Eye (tissue), 1 donor: ENCODE data around the gene GTPBP1.

ENCODE experiments used
- DNase-seq: peaks from one replicate; pipeline ENCODE4 v3.0.0-alpha.2; 2015

The GTPBP1 gene

DNA sequence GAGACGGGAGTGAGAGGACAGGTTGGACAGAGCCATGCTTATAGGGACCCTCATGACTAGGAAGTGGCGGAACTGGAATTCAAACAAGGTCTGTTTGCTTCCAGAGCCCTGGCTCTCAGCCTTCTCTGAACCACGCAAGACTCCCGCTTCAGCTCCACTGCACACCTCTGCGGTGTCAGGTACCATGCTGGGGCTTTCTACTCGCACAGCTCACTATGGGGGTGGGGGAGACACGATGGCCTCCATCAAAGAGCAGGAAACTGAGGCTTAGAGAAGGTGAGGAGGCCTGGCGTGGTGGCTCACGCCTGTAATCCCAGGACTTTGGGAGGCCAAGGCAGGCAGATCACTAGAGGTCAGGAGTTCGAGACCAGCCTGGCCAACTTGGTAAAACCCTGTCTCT is 35.8 kb downstream of the GTPBP1 start:
- DNase-seq: no peak

DNA sequence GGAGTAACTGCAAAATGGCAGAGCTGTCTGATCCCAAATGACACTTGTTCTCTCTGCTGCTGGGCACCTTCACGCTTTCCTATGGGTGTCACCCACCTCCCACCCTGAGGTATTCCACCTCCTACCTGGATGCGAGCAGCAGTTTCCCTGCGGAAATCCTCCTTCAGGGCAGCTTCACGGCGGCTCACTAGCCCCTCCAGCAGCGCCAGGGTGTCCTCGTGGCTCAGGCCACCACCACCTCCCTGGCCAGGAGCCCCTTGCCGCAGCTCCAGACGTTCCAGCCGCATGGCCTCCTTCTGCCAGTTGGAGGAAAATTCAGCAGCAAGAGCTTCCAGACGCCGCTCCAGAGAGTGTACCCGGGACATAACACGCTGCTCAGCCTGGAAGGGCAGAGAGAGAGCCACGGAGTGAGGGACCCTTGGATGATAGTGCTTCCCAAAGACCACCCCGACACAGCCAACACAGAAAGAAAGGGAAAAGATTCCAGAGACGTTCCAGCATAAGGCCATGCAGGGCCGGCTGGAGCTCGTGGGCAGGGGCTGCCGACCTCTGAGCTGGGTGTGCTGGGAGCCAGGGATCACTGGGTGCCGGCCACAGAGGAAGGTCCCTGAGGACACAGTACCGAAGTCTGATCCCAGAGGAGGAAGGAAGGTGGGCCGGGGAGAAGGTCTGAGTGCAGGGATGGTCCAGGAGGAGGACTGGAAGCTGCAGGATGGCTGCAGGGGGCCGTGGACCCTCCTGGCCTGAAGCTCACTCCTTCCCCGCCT is 36.6 kb downstream of the GTPBP1 start:
- DNase-seq: no peak

DNA sequence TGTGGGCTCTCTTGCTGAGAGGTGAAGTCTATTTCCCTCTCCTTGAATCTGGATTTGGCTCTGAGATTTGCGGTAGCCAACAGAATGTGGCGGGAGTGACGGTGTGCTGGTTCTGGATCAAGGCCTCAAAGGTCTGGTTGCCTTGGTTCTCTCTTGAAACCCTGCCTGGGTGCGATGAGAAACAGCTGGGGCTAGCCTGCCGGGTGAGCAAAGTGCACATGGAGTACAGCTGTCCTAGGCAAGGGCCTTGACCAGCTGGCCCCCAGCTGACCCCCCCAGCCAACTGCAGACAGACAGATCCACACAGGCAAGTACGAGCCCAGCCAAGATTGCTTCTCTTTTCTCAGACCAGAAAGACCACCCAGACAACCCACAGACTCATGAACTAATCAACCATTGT is 39.2 kb downstream of the GTPBP1 start:
- peak; percentile 24 for DNase-seq

DNA sequence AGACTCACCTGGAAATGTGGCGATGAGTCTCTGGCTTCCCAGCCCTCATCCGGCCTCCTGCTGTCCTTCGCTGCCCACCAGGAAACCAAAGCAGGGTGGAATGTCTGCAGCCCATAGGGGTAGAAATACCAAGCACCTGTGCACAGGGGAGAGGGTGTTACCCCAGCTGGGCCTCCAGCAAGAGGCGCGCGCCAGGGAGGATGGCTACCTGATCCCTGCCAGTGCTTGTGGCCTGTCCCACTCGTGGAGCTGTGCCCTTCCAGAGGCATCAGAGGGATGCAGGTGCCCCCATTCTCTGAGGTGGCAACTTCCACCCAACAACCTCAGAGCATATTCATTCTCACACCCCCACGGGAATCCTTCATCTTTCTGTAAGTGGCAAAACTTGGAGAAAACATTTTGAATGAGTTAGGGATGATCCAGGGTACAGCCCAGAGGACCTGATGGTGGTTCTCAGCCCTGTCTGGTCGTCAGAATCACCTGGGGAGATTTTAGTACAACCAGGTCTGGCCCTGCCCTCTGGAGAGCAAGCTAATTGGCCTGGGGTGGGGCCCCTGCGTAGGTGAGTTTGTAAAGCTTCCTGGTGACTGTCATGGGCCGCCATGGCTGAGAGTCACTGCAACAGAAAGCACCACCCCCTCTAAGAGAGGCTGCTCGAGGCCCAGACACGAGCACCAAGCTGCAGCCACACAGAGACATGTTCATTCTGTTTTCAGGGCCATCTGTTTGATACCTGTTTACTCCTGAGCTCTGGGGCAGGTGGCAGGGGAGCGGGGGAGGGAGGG is 40.1 kb downstream of the GTPBP1 start:
- DNase-seq: no peak

DNA sequence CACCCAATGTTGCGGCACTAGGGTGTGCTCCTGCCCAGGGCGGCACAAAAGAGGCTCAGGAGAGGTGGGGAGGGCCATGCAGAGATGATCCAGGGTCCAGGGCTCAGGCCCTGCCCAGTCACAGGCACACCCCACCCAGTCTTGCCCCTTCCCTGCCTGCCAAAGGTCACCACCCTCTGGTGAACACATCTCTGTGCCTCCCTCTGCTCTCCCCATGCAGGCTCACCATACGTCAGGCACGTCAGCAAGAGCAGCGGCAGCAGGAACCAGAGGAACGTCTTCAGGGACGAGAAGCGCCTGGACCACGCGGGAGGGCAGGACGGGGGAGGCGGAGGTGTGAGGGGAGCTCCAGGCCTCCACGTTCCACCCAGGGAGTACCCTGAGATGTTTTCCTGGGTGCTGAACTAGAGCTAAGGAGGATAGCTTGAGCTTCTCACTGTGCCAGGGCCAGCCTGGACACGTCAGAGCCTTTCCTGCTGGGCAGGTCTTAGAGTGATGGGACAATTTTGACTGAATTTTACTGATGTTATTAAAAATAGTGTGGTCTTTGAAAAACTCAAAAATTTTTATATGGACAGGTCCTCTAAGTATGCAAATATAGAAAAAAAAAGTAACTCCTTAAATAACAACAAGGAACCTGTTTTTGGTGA is 42.9 kb downstream of the GTPBP1 start:
- no peak for DNase-seq

DNA sequence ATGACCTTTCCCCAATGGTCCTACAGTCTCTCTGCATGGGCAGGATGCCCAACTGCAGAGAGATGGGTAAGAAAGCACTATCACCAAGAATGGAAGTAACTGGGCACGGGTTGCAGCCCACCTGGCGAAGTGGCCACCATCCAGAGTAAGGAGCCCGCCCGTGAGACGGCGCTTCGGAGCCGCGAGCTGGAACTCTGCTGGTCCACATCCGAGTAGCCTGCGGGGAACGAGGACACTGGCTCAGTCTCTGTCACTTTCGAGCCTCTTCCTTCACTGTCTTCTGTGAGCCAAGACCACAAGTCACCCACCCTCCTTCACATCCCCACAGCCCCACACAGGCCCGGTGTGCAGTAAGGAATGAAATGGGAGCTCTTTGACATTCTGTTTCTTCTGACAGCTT is 44.4 kb downstream of the GTPBP1 start:
- DNase-seq: no peak

DNA sequence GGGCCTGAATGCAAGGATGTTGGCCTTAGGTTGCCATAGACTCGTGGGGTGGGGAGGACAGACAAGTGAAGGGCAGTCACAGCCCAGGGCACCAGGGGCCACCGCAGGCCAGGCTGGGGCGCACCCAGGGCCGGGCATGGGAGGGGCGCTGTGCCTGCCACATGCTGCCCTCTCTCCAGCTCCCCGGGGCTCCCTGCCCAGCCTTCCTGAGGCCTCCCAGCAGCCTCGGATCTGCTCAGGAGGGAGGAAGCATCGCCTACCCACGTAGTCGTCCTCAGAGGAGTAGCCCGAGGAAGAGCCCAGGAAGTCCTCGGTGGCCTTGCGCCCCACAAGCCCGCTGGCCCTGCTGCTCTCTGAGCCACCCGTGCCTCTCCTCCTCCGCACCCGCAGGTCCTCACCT is 44.9 kb downstream of the GTPBP1 start:
- DNase-seq: no peak

DNA sequence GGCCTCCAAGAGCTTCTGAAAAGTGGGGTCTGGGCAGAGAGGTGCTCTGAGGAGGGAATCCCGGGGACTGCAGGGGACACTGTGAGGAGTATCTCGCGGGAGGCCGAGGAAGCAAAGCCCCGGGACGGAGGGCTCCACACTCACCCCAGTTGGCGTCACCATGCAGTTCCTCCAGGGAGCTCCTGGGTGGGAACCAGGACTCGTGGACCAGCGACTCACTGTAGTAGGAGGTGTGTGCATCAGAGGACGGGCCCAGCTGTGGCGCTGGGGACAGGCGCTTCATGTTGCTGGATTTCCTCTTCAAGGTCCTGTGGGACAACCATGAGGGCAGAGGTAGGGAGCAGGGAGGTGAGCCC is 45.3 kb downstream of the GTPBP1 start:
- no peak for DNase-seq

DNA sequence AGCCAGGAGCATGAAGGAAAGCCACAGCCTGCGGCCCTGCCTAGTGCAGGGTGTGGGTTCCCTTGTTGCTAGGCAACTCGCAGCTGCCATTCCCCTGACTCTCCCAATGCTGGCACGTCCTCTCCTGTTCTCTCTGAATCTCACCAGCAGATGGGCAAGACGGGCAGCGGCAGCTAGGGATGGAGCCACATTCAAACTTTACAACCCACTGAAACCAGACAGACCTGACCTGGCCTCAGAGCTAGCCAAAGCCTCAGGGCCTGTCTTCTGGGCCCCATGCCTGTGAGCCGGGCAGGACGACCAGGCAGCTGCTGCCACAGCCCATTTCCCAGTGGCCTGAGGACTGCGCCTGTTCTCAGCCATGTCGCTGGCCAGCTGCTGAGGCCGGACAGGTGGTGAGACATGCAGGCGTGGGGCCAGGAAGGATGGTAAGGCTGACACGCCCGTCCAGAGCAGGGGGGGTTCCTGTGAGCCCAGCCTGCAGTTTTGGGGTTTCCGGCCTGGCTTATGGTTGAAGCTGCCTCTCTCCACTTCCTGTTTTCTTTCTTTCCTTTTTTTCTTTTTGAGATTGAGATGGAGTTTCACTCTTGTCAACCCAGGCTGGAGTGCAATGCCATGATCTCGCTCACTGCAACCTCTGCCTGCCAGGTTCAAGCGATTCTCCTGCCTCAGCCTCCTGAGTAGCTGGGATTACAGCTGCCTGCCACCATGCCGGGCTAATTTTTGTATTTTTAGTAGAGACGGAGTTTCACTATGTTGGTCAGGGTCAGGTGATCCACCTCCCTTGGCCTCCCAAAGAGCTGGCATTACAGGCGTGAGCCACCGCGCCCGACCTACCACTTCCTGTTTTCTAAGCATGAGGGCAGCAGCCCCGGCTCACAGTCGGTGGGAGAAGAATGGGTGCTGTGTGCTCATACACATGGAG is 45.9 kb downstream of the GTPBP1 start:
- no peak for DNase-seq

DNA sequence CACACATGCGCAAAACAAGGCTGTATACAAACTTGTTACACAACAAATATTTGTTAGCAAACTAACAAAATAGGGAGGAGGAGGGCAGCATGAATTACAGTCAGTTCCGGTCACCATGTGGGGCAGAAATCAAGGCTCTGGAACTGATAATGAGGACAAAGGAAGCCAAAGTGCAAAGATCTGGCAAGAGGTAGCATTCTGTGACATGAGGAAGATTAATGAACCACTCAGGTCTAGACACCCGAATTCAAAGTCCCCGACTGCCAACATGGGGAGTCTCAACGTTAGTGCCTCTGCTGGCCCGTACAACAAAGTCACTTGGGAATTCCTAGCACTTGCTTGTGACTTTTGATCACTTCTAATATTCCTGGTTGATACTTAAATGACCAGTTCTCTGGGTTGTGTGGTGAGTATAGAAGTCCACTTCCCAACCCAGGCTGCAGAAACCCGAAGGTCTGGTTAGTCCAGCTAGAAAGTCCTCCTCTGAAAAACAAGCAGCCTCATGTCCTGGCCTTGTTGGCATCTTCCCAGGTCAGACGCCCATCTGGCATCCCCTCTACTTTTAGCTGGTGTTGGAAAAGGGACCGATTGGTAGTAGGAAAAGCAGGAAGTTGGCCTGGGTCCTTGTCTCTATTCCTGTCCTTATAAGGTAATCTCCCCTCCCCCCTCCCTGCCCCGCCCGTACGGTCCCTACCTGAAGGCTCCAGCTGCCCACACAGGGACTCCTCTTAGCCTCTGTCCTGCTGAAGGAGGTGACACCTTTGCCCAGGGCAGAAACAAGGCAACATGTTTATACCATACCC is 48.4 kb downstream of the GTPBP1 start:
- DNase-seq: no peak

DNA sequence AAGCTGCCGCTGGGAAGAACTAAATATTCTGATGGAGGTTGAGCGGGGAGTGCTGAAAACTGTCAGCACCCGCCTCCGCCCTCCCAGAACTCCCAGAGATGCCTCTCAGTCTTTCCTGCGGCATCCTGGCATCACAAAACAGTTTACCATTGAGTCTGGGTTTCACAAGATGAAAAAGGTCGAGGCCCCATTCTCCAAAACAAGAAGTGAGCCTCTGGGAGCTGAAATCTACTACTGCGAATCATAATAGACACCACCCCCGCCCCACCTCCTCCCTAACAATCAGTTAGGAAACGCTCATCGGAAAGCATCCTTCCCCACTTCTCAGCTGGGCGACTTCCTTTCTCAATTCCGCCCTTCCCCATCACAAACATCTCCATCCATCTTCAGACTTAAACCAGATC is 49.0 kb downstream of the GTPBP1 start:
- no peak for DNase-seq

DNA sequence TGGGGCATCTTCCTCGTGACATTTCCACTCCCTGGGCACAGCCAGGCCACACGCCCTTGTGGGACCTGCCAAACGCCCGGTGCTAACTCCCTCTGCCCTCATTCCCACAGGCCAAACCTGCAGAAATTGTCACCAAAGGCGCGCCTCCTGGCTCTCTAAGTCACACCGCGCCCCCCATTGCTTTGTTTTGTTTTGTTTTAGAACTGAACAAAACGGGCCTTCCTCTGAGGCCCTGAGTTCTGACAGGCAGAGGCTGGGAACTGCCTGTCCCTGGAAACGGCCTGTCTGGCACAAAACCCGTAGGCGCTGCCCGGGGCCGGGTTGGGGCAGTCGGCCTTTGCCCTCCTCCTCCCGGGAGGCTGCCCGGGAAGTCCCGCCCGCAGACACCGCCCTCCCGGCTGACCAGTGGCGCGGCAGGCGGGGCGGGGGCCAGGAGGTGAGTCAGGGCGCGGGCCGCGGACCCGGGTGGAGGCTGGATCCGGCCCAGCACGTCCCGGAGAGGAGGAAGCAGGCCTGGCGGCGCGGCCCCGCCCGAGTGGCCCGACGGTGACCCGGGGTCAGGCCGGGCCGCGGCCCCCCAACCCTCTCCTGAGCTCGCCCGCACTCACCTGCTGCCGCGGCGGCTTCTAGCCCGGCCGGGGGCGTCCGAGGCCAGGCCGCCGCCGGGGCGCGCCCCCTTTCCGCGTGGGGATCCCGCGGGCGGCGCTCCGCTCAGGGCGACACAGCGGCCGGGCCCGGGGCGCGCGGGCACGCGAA is 49.6 kb downstream of the GTPBP1 start:
- peak; percentile 73 for DNase-seq

DNA sequence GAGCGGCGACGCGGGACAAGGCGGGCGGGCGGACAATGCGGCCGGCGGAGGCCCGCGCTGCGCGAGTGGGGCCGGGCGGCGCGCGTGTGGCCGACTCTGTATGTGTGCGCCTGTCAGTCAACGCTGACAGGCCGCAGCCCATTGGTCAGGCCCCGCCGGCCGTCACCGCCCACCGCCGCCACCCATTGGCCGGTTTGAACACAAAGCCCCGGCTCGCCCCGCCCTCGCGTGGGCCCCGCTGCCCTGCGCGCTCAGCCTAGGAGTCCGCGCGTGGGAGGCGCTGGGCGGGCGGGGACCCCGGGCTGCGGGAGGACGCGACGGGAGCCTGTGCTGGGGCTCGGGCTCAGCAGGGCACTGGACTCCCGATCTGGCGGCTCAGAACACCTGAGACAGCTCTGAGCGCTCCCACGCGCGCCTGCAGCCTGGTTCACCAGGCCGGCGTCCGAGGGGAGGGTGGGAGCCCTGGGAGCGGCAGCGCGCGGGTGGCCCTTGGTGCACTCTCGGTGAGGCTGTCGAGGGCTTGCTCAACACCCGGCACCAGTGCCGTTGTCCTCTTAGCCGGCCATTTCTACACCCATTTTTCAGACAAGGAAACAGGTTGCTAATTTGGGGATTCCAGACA is 50.3 kb downstream of the GTPBP1 start, which contains the start of gene SUN2:
TSS of gene SUN2 (minus strand) at position 88 of the 622 bp plus-strand sequence. CDS start 3,370 bp downstream, outside the sequence.
- DNase-seq: peak; percentile 95

DNA sequence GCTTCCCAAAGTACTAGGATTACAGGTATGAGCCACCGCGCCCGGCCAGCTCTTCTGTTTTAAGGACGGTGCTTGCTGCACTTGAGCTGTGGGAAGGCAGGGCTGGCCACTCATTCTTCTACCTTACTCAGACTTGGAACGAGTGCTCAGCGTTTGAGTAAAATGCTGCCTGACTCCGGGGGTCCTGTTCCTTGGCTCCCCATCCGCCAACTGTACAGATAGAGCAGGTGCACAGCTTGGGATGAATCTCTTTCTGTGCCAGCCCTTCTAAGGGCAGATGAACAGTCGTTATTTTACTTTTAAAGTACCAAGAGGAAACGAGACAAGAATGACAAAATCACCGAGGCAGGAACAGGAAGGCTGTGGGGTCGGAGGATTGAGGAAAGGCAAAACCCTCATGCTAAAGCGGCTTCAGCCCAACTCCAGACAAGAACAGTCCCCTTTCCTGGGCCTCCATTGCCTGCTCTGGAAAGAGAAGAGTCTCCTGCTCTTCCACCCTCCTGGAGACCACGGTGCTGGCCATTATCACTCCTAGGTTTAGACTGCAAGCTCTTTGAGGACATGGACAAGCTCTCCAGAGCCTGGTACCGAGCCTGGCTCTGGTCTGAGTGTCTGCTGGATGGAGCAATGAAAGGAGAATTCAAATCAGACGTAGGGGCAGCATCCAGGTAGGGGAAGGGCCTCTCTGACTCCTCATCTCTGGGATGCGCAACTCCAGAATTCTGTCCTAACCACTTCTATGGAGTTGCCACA is 51.1 kb downstream of the GTPBP1 start:
- DNase-seq: peak; percentile 23

DNA sequence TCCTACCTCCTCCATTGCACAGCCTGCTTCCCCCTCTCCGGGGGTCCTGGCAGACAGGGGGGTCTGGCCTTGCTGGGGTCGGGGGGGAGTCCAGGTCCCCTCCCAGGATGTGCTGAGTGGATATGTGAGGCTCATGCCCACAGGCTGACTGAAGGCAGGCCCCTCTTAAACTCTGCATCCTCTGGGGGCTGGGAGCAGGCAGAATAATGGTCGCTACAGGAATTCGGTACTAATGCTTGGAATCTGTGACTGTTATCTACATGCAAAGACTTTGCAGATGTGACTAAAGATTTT is 51.7 kb downstream of the GTPBP1 start:
- no peak for DNase-seq

DNA sequence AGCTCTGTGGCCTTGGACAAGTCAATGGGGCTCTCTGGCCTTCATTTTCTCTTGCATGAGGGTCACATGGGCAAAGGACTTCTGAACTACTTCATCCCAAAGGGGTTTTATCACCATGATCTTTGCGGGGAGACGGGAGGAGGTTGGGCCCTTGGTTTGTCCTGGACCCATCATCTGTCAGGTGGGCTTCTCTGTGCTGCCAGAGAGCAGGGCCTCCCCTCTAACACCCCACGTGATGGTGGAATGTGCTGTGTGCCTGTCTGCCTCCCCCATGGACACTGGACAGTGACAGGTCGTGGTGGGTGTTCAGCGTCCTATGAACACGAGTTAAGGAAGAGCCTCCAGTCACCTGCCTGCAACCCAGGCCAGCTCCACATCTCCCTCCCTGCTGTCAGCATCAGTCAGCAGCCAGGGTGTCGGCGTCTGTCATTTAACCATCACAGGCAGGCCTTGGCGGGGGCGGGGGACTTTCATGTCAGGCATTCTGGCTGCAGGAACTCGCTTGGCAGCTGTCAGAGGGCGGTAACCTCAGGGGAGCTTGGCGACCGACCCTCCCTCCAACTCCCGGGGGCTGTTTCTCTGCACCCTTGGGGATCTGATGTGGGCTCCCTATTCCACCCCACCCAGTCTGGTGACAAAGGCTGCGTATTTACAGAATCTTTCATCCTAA is 52.7 kb downstream of the GTPBP1 start:
- peak; percentile 56 for DNase-seq

DNA sequence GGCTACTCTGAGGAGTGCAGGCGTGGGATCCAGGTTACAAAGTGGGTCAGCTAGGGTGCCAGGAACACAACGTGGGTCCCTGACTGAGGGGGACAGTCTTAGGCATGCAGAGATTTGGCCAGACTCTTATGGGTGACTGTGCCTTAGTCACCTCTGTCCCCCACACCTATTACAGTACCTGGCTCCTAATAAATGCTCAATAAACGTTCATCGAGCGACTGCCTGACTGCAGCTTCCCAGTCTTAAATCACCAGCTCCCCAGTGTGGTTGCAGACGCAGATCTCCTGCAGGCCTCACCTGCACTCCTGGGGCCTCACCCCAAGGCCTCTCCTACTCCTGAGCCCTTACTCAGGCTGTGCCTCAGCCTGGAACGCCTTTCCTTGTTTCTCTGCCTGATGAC is 53.3 kb downstream of the GTPBP1 start:
- no peak for DNase-seq

DNA sequence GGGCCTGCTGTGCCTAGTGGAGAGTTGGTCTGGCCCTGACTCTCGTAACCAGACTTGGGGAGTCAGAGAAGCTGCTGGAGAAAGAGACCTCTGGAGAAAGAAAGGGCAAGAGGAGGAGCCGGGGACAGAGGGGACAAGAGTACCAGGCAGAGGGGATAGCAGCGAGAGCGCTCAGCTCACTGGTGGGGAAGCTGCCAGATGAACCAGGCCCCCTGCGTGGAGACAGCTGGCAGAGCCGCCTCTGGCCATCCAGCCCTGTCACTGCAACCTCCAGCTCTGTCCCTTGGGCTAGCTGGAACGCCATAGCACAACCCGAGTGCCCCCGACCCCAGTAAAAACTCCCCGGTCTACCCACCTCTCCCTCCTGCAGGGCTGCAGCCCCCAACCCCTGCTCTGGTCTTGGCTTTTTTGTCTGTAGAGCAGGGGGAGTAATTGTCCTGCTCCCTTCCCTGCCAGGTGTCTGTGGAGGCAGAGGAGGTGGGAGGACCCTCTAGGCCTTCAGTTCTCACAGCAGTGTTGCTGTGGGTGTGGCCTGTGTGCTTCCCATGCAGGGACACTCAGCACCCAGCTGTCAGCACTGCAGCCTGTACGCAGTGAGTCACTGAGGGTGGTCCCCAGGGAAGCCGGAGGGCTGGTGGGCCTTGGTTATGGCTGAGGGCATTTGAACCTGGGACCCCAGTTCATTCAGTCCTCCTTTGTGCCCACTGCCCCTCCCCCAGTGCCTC is 54.9 kb downstream of the GTPBP1 start:
- DNase-seq: peak; percentile 72
